Measurements from ENCODE around the gene JOSD1.

Gene JOSD1

GRCh38 chr22:38700789-38701628 is at the start of gene JOSD1:
JOSD1 (minus strand) TSS chr22:38700943; CDS start chr22:38699987, 956 bp downstream.
- peak; percentile 98 for DNase-seq

- no peak for DNase-seq
These were observed 49.4 kb upstream of the JOSD1 start for GRCh38 chr22:38750104-38750503.

- no peak for DNase-seq
These were observed 47.9 kb upstream of the JOSD1 start for GRCh38 chr22:38748487-38749136.

- no peak for DNase-seq
These were observed 45.1 kb upstream of the JOSD1 start for GRCh38 chr22:38745676-38746460.

- DNase-seq = peak; percentile 24
These were observed 44.2 kb upstream of the JOSD1 start for GRCh38 chr22:38744981-38745380.

- no peak for DNase-seq
These were observed 41.6 kb upstream of the JOSD1 start for GRCh38 chr22:38742176-38742942.

- DNase-seq = no peak
These were observed 40.8 kb upstream of the JOSD1 start for GRCh38 chr22:38741576-38741975.

- no peak for DNase-seq
These were observed 40.4 kb upstream of the JOSD1 start for GRCh38 chr22:38741166-38741565.

- no peak for DNase-seq
These were observed 40.0 kb upstream of the JOSD1 start for GRCh38 chr22:38740754-38741153.

- DNase-seq = no peak
These were observed 39.5 kb upstream of the JOSD1 start for GRCh38 chr22:38740116-38740723.

GRCh38 chr22:38739300-38740055 is 38.7 kb upstream of the JOSD1 start:
- no peak for DNase-seq

GRCh38 chr22:38738475-38739070 is 37.8 kb upstream of the JOSD1 start:
- DNase-seq = no peak

GRCh38 chr22:38737302-38738060 is 36.7 kb upstream of the JOSD1 start:
- no peak for DNase-seq

GRCh38 chr22:38736257-38736570 is 35.5 kb upstream of the JOSD1 start:
- no peak for DNase-seq

- no peak for DNase-seq
These were observed 34.9 kb upstream of the JOSD1 start for GRCh38 chr22:38735465-38736256.

- no peak for DNase-seq
These were observed 34.4 kb upstream of the JOSD1 start for GRCh38 chr22:38735126-38735464.

- DNase-seq = no peak
These were observed 33.8 kb upstream of the JOSD1 start for GRCh38 chr22:38734421-38735100.

GRCh38 chr22:38733724-38734381 is 33.1 kb upstream of the JOSD1 start:
- peak; percentile 28 for DNase-seq

- peak; percentile 60 for DNase-seq
These were observed 32.6 kb upstream of the JOSD1 start for GRCh38 chr22:38733329-38733723.
